ENCODE results near the gene UNC13A.

- TF ChIP-seq, protein P1, sequence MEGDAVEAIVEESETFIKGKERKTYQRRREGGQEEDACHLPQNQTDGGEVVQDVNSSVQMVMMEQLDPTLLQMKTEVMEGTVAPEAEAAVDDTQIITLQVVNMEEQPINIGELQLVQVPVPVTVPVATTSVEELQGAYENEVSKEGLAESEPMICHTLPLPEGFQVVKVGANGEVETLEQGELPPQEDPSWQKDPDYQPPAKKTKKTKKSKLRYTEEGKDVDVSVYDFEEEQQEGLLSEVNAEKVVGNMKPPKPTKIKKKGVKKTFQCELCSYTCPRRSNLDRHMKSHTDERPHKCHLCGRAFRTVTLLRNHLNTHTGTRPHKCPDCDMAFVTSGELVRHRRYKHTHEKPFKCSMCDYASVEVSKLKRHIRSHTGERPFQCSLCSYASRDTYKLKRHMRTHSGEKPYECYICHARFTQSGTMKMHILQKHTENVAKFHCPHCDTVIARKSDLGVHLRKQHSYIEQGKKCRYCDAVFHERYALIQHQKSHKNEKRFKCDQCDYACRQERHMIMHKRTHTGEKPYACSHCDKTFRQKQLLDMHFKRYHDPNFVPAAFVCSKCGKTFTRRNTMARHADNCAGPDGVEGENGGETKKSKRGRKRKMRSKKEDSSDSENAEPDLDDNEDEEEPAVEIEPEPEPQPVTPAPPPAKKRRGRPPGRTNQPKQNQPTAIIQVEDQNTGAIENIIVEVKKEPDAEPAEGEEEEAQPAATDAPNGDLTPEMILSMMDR (IDR thresholded peaks at IDR 0.05): no peak
- TF ChIP-seq EZH2phosphoT487 (IDR thresholded peaks at IDR 0.05) (no peak), EZH2 (IDR thresholded peaks at IDR 0.05) (no peak)
These were observed 63.7 kb downstream of the UNC13A start for GRCh38 chr19:17624314-17624991.
